Cardiac fibroblast (primary cell): Measurements from ENCODE around the gene TLK1.
"Not testable (repeated sequence)": the region's sequence is repeated elsewhere in the genome, so short reads cannot be mapped to it uniquely, and the experiment has no call there.

Experiments
- DNase-seq, 2 donors: peaks; one replicate each; pipeline versions ENCODE4 v3.0.0 to v3.0.0-alpha.2; 2010; ENCODE audit warnings: low read depth in 2 of 2
- H3K4me3 ChIP-seq, 2 donors: replicated peaks in 1 of 2; 1 replicate in 1 of 2; 2 replicates in 1 of 2; pipeline ENCODE4 v1.5.1; 2011; ENCODE audit warnings: low read depth in 2 of 2, low read length in 2 of 2, mild to moderate bottlenecking in 2 of 2, moderate library complexity in 1 of 2
- CTCF ChIP-seq: IDR thresholded peaks from one replicate; pipeline ENCODE4 v1.5.1; 2011; ENCODE audit warnings: low read depth, mild to moderate bottlenecking, low read length, inconsistent platforms

Gene TLK1

GRCh38 chr2:171086352-171087290 lies 74.1 kb downstream of the TLK1 start:
- H3K4me3 ChIP-seq, result no peak overlapping the region
- peak; percentile 71 for TF ChIP-seq CTCF
- DNase-seq, result peak; percentile 64 to 74

- no peak for DNase-seq
- H3K4me3 ChIP-seq, result no peak overlapping the region
- TF ChIP-seq CTCF, result no peak
Observed at GRCh38 chr2:171084128-171084527, 76.6 kb downstream of the TLK1 start.

- no peak for TF ChIP-seq CTCF
- no peak overlapping the region for H3K4me3 ChIP-seq
- DNase-seq, result no peak
Observed at GRCh38 chr2:171083451-171083850, 77.2 kb downstream of the TLK1 start.

GRCh38 chr2:171081649-171082111 lies 79.0 kb downstream of the TLK1 start:
- TF ChIP-seq CTCF, result no peak
- no peak overlapping the region for H3K4me3 ChIP-seq
- DNase-seq, result no peak

GRCh38 chr2:171080607-171081006 lies 80.1 kb downstream of the TLK1 start:
- H3K4me3 ChIP-seq, result no peak overlapping the region
- no peak for DNase-seq
- TF ChIP-seq CTCF, result no peak

GRCh38 chr2:171076422-171076821 lies 84.3 kb downstream of the TLK1 start:
- H3K4me3 ChIP-seq, DNase-seq: not testable (repeated sequence)

GRCh38 chr2:171072164-171072563 lies 88.5 kb downstream of the TLK1 start:
- no peak overlapping the region for H3K4me3 ChIP-seq
- no peak for TF ChIP-seq CTCF
- DNase-seq, result no peak
